Panc1 (cell line): ENCODE results near the gene MAPK10. TPM values are rescaled to one million over a fixed set of nuclear protein-coding genes. Genes with fewer than 3 reads are reported as not detected.

Source experiments
- ATAC-seq: fragments of 200-7000 bp; cut with Tn5 transposase; 2 replicates; pipeline ENCODE4 v1.9.1; 2020; ENCODE audit warnings: mild to moderate bottlenecking, moderate library complexity
- BruUV-seq: library from RNA; stranded (reverse); fragments of 400-500 nt; replicated peaks from 2 replicates; lab custom pipeline; 2021; lab: Mats Ljungman, UMichigan
- CTCF ChIA-PET: fragments of 300-600 bp; sonication (Branson Sonifier 250); formaldehyde crosslinking; loops from one replicate; lab custom pipeline; 2022; ENCODE audit warnings: antibody characterized with exemption; lab: Charles Lee
- POLR2A ChIA-PET: fragments of 300-600 bp; sonication (Branson Sonifier 250); formaldehyde crosslinking; loops from one replicate; lab custom pipeline; 2022; ENCODE audit warnings: antibody characterized with exemption; lab: Charles Lee
- DNase-seq: peaks from one replicate; pipeline ENCODE4 v3.0.0-alpha.2; 2010; ENCODE audit warnings: low read depth, low spot score
- H3K27ac ChIP-seq: 2 replicates; pipeline ENCODE4 v1.5.1; 2011; ENCODE audit warnings: mild to moderate bottlenecking, low read length, inconsistent platforms
- H3K27me3 ChIP-seq: fragments of 200-500 bp; sonication (Bioruptor generic); 2 replicates; pipeline ENCODE4 v1.6.0; 2014; ENCODE audit warnings: low read length, inconsistent platforms; ENCODE audit not compliant: control insufficient read depth, insufficient read depth
- H3K36me3 ChIP-seq: fragments of 200-500 bp; sonication (Bioruptor generic); 2 replicates; pipeline ENCODE4 v1.5.1; 2014; ENCODE audit warnings: inconsistent platforms, mild to moderate bottlenecking, low read length, moderate library complexity; ENCODE audit not compliant: control insufficient read depth, insufficient read depth
- H3K4me1 ChIP-seq: 2 replicates; pipeline ENCODE4 v1.5.1; 2011; ENCODE audit warnings: inconsistent platforms, mild to moderate bottlenecking, low read length, moderate library complexity; ENCODE audit not compliant: control insufficient read depth, insufficient read depth
- H3K4me3 ChIP-seq, 2 experiments: 2 replicates each; pipeline ENCODE4 v1.5.1; 2011 to 2012; ENCODE audit warnings: low read depth in 2 of 2, low read length in 2 of 2, mild to moderate bottlenecking in 2 of 2, inconsistent platforms in 1 of 2, moderate library complexity in 1 of 2
- H3K9me3 ChIP-seq: fragments of 200-500 bp; sonication (Bioruptor generic); 2 replicates; pipeline ENCODE4 v1.5.1; 2014; ENCODE audit warnings: low read depth, mild to moderate bottlenecking, inconsistent platforms, low read length, moderate library complexity; ENCODE audit not compliant: control insufficient read depth, insufficient read depth
- POLR2AphosphoS5 ChIP-seq: IDR thresholded peaks from 2 replicates; pipeline ENCODE4 v1.6.1; 2012; ENCODE audit warnings: mild to moderate bottlenecking, low read depth, low read length, moderate library complexity
- SIN3A ChIP-seq: IDR thresholded peaks from 2 replicates; pipeline ENCODE4 v1.6.1; 2012; ENCODE audit warnings: low read depth, mild to moderate bottlenecking, low read length, moderate library complexity, borderline replicate concordance; ENCODE audit not compliant: insufficient read depth
- TCF7L2 ChIP-seq: IDR thresholded peaks from 2 replicates; pipeline ENCODE4 v1.6.1; 2011; ENCODE audit warnings: mild to moderate bottlenecking, low read depth, low read length, inconsistent platforms
- in situ Hi-C: cut with HindIII; loops from 2 replicates; pipeline ENCODE4 v1.10.0; 2016; ENCODE audit warnings: low sequenced_read_pairs, low pct_unique_long_range_greater_than_20kb
- intact Hi-C: fragments of 100-400 bp; cut with micrococcal nuclease; formaldehyde crosslinking; loops from one replicate; pipeline ENCODE4 v1.10.0; 2022; ENCODE audit not compliant: unreplicated experiment
- total RNA-seq: library from RNA; stranded (reverse); gene quantifications from one replicate; pipeline ENCODE4 v1.2.1, GENCODE V29; 2021; ENCODE audit not compliant: unreplicated experiment
- TF ChIP-seq, protein P1 (sequence below), 2 experiments: IDR thresholded peaks; 2 replicates each; pipeline ENCODE4 v1.6.1; 2011 to 2012; ENCODE audit warnings: low read depth in 2 of 2, control low read depth in 1 of 2, low read length in 1 of 2, mild to moderate bottlenecking in 1 of 2, moderate library complexity in 1 of 2; ENCODE audit not compliant: insufficient read depth in 1 of 2
- TF ChIP-seq, protein P2 (sequence below): fragments of 450-650 bp; IDR thresholded peaks from 2 replicates; pipeline ENCODE4 v1.5.1; 2017; ENCODE audit warnings: mild to moderate bottlenecking

The MAPK10 gene
- total RNA-seq, 1 experiment from 2014 or later = 0.85 TPM

DNA sequence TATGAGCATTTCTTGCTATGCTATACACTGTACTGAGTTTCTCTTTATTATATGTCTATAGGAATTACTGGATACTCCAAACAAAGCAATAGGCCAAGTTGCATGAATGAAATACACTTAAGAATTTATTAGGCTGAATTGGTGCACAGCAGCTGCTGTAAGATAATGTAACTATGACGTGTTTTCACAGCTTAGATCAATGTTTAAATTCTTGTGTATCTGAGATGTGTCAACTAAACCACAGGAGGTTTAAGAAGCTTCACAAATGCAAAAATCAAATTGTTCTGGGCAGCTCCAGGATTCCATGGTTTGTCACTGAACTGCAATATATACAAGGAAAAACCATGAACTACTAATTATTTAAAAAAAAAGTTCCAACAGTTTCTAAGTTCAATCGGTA, 156.7 kb downstream of the MAPK10 start:
- POLR2A ChIA-PET = no interaction called here
- Histone ChIP-seq H3K4me3 (no peak overlapping the region), H3K36me3 (no peaks in the 10 kb centered on the region), H3K27ac (no peak overlapping the region), H3K27me3 (no peaks in the 10 kb centered on the region), H3K9me3 (no peaks in the 10 kb centered on the region), H3K4me1 (no peaks in the 10 kb centered on the region)
- no TSS peak for BruUV-seq
- ATAC-seq = no peak
- CTCF ChIA-PET = no interaction called here
- TF ChIP-seq SIN3A = no peak
- no peak for TF ChIP-seq POLR2AphosphoS5
- TF ChIP-seq, protein P1, sequence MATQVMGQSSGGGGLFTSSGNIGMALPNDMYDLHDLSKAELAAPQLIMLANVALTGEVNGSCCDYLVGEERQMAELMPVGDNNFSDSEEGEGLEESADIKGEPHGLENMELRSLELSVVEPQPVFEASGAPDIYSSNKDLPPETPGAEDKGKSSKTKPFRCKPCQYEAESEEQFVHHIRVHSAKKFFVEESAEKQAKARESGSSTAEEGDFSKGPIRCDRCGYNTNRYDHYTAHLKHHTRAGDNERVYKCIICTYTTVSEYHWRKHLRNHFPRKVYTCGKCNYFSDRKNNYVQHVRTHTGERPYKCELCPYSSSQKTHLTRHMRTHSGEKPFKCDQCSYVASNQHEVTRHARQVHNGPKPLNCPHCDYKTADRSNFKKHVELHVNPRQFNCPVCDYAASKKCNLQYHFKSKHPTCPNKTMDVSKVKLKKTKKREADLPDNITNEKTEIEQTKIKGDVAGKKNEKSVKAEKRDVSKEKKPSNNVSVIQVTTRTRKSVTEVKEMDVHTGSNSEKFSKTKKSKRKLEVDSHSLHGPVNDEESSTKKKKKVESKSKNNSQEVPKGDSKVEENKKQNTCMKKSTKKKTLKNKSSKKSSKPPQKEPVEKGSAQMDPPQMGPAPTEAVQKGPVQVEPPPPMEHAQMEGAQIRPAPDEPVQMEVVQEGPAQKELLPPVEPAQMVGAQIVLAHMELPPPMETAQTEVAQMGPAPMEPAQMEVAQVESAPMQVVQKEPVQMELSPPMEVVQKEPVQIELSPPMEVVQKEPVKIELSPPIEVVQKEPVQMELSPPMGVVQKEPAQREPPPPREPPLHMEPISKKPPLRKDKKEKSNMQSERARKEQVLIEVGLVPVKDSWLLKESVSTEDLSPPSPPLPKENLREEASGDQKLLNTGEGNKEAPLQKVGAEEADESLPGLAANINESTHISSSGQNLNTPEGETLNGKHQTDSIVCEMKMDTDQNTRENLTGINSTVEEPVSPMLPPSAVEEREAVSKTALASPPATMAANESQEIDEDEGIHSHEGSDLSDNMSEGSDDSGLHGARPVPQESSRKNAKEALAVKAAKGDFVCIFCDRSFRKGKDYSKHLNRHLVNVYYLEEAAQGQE (IDR thresholded peaks at IDR 0.05; ENCODE audit: insufficient read depth in 1 of 2, low read depth in 2 of 2, low read length in 1 of 2) = no peak
- TF ChIP-seq, protein P2, sequence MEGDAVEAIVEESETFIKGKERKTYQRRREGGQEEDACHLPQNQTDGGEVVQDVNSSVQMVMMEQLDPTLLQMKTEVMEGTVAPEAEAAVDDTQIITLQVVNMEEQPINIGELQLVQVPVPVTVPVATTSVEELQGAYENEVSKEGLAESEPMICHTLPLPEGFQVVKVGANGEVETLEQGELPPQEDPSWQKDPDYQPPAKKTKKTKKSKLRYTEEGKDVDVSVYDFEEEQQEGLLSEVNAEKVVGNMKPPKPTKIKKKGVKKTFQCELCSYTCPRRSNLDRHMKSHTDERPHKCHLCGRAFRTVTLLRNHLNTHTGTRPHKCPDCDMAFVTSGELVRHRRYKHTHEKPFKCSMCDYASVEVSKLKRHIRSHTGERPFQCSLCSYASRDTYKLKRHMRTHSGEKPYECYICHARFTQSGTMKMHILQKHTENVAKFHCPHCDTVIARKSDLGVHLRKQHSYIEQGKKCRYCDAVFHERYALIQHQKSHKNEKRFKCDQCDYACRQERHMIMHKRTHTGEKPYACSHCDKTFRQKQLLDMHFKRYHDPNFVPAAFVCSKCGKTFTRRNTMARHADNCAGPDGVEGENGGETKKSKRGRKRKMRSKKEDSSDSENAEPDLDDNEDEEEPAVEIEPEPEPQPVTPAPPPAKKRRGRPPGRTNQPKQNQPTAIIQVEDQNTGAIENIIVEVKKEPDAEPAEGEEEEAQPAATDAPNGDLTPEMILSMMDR = no peak
- no peak for TF ChIP-seq TCF7L2
- in situ Hi-C loops = no loop called here
- no peak for DNase-seq
- intact Hi-C loops = no loop called here

- DNase-seq (no peak), ATAC-seq (no peak)
- CTCF ChIA-PET = no interaction called here
- BruUV-seq = no TSS peak
- no peaks in the 10 kb centered on the region for H3K27me3 ChIP-seq
- POLR2A ChIA-PET = no interaction called here
- intact Hi-C loops (no loop called here), in situ Hi-C loops (no loop called here)
- H3K9me3 ChIP-seq = no peaks in the 10 kb centered on the region
- TF ChIP-seq POLR2AphosphoS5 (no peak), SIN3A (no peak), TCF7L2 (no peak)
- TF ChIP-seq, protein P2 = no peak
- TF ChIP-seq, protein P1 (IDR thresholded peaks at IDR 0.05; ENCODE audit: insufficient read depth in 1 of 2, low read depth in 2 of 2, low read length in 1 of 2) = no peak
- H3K36me3 ChIP-seq = no peaks in the 10 kb centered on the region
- H3K4me1 ChIP-seq = no peaks in the 10 kb centered on the region
- no peak overlapping the region for H3K4me3 ChIP-seq
- no peak overlapping the region for H3K27ac ChIP-seq
Observed at GRCh38 chr4:86185659-86186058, 174.2 kb downstream of the MAPK10 start.
